ENCODE measurements around the gene KISS1R. TPM values are rescaled to one million over a fixed set of nuclear protein-coding genes. Genes with fewer than 3 reads are reported as not detected.

The KISS1R gene
- total RNA-seq, 4 donors from 2014 or later, result not detected

DNA sequence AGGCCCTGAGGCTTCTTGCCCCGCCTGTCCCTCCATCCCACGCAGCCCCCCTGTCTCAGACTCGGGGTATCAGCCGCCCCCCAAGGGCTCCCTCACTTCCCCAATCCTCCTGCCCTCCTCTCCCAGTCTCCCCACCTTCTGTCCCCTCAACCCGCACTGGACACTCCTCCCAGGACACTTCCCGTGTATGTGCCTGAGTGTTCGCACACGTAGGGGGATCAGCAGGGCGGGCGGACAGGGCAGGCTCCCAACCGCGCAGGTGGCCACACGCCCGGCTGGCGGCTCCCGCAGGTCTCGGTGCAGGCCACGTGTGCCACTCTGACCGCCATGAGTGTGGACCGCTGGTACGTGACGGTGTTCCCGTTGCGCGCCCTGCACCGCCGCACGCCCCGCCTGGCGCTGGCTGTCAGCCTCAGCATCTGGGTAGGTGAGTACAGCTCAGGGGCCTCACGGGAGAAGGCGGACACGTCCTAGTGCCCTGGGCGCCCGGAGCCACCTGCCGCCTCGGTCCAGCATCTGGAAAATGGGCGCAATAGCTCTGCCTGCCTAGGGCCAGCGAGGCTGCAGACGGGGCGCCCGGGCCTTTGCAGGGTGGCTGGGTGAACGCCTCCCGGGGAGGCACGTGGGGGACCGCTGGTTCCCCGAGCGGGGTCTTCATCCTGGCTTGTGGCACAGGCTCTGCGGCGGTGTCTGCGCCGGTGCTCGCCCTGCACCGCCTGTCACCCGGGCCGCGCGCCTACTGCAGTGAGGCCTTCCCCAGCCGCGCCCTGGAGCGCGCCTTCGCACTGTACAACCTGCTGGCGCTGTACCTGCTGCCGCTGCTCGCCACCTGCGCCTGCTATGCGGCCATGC is 2.3 kb downstream of the KISS1R start:
- no peak for DNase-seq (ENCODE audit: extremely low spot score)
- Histone ChIP-seq H3K4me1 (peaks cover 30 to 60% (median 54%) of the 10 kb centered on the region in 4 donors), H3K4me3 (peak overlapping the region; percentile 24 to 45 (median 29)), H3K27ac (replicated peaks in 1 of 4) (no peak overlapping the region), H3K27me3 (peaks cover 3 to 54% (median 48%) of the 10 kb centered on the region in 4 donors), H3K36me3 (no peaks in the 10 kb centered on the region), H3K9me3 (no peaks in the 10 kb centered on the region)
- intact Hi-C loops (cut with DNase I), result loop anchor here (2.0 kb wide), 2 partner anchors 61 to 151 kb away; partner anchors contain the start of gene CFD
- no peak for TF ChIP-seq POLR2AphosphoS5 (IDR thresholded peaks at IDR 0.05)
- TF ChIP-seq, protein P1, sequence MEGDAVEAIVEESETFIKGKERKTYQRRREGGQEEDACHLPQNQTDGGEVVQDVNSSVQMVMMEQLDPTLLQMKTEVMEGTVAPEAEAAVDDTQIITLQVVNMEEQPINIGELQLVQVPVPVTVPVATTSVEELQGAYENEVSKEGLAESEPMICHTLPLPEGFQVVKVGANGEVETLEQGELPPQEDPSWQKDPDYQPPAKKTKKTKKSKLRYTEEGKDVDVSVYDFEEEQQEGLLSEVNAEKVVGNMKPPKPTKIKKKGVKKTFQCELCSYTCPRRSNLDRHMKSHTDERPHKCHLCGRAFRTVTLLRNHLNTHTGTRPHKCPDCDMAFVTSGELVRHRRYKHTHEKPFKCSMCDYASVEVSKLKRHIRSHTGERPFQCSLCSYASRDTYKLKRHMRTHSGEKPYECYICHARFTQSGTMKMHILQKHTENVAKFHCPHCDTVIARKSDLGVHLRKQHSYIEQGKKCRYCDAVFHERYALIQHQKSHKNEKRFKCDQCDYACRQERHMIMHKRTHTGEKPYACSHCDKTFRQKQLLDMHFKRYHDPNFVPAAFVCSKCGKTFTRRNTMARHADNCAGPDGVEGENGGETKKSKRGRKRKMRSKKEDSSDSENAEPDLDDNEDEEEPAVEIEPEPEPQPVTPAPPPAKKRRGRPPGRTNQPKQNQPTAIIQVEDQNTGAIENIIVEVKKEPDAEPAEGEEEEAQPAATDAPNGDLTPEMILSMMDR (IDR thresholded peaks at IDR 0.05), result no peak
- no peak for TF ChIP-seq POLR2A (IDR thresholded peaks at IDR 0.05; ENCODE audit: low read depth)
- no peak for TF ChIP-seq EP300 (IDR thresholded peaks at IDR 0.05)
- 4% methylated on average over 41 of the region's 68 CpGs for WGBS

DNA sequence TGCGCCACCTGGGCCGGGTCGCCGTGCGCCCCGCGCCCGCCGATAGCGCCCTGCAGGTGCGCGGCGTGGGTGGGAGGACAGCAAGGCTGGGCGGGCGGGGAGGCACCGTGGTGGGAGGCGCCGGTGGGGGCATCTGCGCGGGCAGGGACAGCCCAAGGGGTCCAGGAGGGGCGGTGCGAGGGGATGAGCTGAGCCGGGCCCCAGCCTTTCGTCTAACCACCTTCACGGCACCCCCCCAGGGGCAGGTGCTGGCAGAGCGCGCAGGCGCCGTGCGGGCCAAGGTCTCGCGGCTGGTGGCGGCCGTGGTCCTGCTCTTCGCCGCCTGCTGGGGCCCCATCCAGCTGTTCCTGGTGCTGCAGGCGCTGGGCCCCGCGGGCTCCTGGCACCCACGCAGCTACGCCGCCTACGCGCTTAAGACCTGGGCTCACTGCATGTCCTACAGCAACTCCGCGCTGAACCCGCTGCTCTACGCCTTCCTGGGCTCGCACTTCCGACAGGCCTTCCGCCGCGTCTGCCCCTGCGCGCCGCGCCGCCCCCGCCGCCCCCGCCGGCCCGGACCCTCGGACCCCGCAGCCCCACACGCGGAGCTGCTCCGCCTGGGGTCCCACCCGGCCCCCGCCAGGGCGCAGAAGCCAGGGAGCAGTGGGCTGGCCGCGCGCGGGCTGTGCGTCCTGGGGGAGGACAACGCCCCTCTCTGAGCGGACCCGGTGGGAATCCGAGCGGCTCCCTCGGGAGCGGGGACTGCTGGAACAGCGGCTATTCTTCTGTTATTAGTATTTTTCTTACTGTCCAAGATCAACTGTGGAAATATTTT is 3.1 kb downstream of the KISS1R start:
- TF ChIP-seq EP300 (IDR thresholded peaks at IDR 0.05) (no peak), POLR2A (IDR thresholded peaks at IDR 0.05; ENCODE audit: low read depth) (no peak), POLR2AphosphoS5 (IDR thresholded peaks at IDR 0.05) (no peak)
- TF ChIP-seq, protein P1 (IDR thresholded peaks at IDR 0.05), result no peak

DNA sequence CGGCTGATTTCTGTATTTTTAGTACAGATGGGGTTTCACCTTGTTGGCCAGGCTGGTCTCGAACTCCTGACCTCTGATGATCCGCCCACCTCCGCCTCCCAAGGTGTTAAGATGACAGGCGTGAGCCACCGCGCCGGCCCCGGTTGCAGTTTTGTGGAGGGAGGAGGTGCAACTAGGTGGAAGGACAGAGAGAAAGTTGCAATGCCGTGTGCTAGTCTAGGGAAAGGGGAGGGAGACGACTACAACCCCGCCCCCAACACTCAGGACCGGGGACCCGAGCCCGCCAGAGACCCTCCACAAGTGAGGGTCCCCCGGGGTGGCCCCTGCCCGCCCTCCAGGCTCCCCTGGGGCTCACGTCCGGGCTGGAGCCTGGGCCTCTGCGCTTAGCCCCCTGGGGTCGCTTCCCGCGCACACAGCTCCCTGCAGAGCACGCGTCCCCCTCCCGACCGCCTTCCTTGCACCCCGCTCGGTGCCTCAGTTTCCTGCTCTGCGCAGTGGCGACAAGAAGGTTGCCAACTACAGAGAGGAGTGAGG is 7.5 kb downstream of the KISS1R start:
- DNase-seq (ENCODE audit: extremely low spot score), result no peak
- peak overlapping the region in 3 of 4 donors; percentile 82 to 88 (median 87) for H3K27ac ChIP-seq (replicated peaks in 1 of 4)
- TF ChIP-seq, protein P1 (IDR thresholded peaks at IDR 0.05), result no peak
- TF ChIP-seq EP300 (IDR thresholded peaks at IDR 0.05), result no peak
- TF ChIP-seq POLR2A (IDR thresholded peaks at IDR 0.05; ENCODE audit: low read depth), result no peak
- TF ChIP-seq POLR2AphosphoS5 (IDR thresholded peaks at IDR 0.05), result no peak
- intact Hi-C loops (cut with DNase I), result no loop called here
- 11% methylated on average over 16 of the region's 31 CpGs for WGBS
- peaks cover 31 to 68% (median 51%) of the 10 kb centered on the region in 4 donors for H3K4me1 ChIP-seq
- H3K27me3 ChIP-seq, result peaks cover 0 to 20% (median 18%) of the 10 kb centered on the region in 4 donors
- peak overlapping the region; percentile 82 to 98 (median 88) for H3K4me3 ChIP-seq
- H3K9me3 ChIP-seq, result no peaks in the 10 kb centered on the region
- peaks cover 0 to 7% (median 3%) of the 10 kb centered on the region in 4 donors for H3K36me3 ChIP-seq

More for the DNA sequence above, 3.1 kb downstream of the KISS1R start:
- Histone ChIP-seq H3K4me3 (peak overlapping the region; percentile 24 to 45 (median 29)), H3K27ac (replicated peaks in 1 of 4) (no peak overlapping the region), H3K36me3 (no peaks in the 10 kb centered on the region), H3K27me3 (peaks cover 3 to 54% (median 48%) of the 10 kb centered on the region in 4 donors), H3K9me3 (no peaks in the 10 kb centered on the region), H3K4me1 (peaks cover 36 to 69% (median 62%) of the 10 kb centered on the region in 4 donors)
- no peak for DNase-seq (ENCODE audit: extremely low spot score)
- under 1% methylated on average over 21 of the region's 84 CpGs for WGBS
- intact Hi-C loops (cut with DNase I), result loop anchor here (2.0 kb wide), 2 partner anchors 61 to 151 kb away; partner anchors contain the start of gene CFD

DNA sequence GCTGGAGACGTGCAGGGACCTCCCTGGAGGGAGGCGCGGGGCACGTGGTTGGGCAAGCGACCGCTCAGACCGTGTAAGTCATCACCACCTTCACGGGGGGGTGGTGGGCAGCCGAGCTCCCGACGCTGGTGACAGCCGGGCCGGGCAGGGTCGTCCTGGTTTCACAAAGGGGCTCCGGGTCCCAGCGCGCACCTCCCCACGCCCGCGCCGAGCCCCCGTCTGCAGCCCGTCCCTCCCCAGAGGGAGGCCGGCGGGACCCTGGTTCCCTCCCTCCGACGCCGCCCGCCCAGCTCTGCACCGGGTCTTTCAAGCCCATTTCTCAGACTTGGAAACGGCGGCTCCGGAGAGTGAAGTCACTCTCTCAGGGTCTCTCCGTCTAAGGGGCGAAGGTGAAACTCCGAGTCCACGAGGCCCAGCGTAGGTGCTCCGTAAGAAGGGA is 8.0 kb downstream of the KISS1R start:
- Histone ChIP-seq H3K4me1 (peaks cover 27 to 63% (median 47%) of the 10 kb centered on the region in 4 donors), H3K27ac (replicated peaks in 1 of 4) (peak overlapping the region; percentile 80 to 88 (median 84))

More for the DNA sequence above, 8.0 kb downstream of the KISS1R start:
- under 1% methylated on average over 33 of the region's 39 CpGs for WGBS
- Histone ChIP-seq H3K27me3 (peaks cover 0 to 15% (median 14%) of the 10 kb centered on the region in 4 donors), H3K4me3 (peak overlapping the region; percentile 82 to 98 (median 88)), H3K9me3 (no peaks in the 10 kb centered on the region), H3K36me3 (peaks cover 0 to 12% (median 5%) of the 10 kb centered on the region in 4 donors)
- TF ChIP-seq POLR2AphosphoS5 (IDR thresholded peaks at IDR 0.05), result peak in 1 of 2 donors; percentile 14
- TF ChIP-seq, protein P1 (IDR thresholded peaks at IDR 0.05), result no peak
- intact Hi-C loops (cut with DNase I), result no loop called here
- DNase-seq (ENCODE audit: extremely low spot score), result no peak

All from esophagus muscularis mucosa (tissue), 4 donors.